Subcutaneous adipose tissue (tissue), 4 donors: ENCODE data around the gene ETFA. TPM values are rescaled to one million over a fixed set of nuclear protein-coding genes. Genes with fewer than 3 reads are reported as not detected.

ENCODE experiments used
- CTCF ChIP-seq: fragments of 450-650 bp; IDR thresholded peaks from one replicate; pipeline ENCODE4 v1.5.1; 2016; ENCODE audit warnings: low read depth, mild to moderate bottlenecking, control low read depth, antibody characterized with exemption, moderate library complexity
- total RNA-seq, 4 donors: library from RNA; depleted of rRNA; stranded (reverse); fragments of >200 nt; gene quantifications; one replicate each; pipeline ENCODE4 v1.1.0, GENCODE V29; 2016

The ETFA gene
- total RNA-seq, 4 donors from 2014 or later: 148 to 186 (median 157) TPM

GRCh38 chr15:76298986-76299385 is 12.3 kb downstream of the ETFA start:
- no peak for TF ChIP-seq CTCF

GRCh38 chr15:76296849-76297248 is 14.4 kb downstream of the ETFA start:
- no peak for TF ChIP-seq CTCF

- no peak for TF ChIP-seq CTCF
These were observed 17.9 kb downstream of the ETFA start for GRCh38 chr15:76293361-76293760.

- TF ChIP-seq CTCF: no peak
These were observed 21.7 kb downstream of the ETFA start for GRCh38 chr15:76289582-76289981.

- no peak for TF ChIP-seq CTCF
These were observed 24.9 kb downstream of the ETFA start for GRCh38 chr15:76286271-76286879.

GRCh38 chr15:76285241-76285825 is 25.9 kb downstream of the ETFA start:
- TF ChIP-seq CTCF: no peak

- no peak for TF ChIP-seq CTCF
These were observed 28.8 kb downstream of the ETFA start for GRCh38 chr15:76282465-76282864.
